ENCODE results near the gene AUH.

Gene AUH

DNA sequence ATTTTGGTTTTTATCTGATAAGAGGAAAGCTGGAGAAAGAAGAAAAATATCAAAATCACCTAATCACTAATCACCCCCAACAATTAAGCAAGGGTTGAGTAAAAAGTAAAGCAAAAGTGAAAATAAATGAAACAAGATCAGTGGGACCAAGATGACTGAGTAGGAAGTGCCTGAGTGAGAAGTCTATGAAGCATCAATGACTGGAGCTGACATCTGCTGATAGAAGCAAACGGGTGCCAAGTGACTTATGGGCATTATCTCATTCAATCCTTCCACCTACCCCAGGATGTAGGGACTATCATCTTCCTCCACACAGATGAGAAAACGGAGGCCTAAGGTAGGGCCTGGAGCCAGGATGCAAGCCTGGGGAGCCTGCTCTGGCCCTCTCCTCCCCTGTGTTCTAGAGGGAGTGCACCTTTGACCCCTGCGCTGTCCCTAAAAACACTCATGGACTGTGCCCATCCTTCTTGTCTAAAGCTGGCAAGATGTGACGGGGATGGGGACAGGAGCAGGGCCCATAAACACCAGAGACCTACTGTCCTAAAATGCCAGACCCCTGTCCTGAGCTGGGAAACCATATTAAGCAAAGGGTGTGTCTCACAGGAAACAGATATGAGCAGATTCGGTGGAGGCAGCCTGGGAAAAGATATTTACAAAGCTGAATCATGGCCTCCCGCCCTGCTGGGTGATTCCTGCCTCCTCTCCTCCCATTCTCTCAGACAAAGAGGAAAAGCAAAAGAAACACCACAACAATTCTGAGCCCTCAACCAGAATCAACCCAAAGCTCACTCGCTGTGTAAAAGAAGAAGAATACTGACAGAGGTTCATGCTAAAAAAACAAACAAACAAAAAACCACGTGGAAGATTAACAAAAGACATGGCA, 116.0 kb downstream of the AUH start:
- no peak for DNase-seq (ENCODE audit: low spot score)

DNA sequence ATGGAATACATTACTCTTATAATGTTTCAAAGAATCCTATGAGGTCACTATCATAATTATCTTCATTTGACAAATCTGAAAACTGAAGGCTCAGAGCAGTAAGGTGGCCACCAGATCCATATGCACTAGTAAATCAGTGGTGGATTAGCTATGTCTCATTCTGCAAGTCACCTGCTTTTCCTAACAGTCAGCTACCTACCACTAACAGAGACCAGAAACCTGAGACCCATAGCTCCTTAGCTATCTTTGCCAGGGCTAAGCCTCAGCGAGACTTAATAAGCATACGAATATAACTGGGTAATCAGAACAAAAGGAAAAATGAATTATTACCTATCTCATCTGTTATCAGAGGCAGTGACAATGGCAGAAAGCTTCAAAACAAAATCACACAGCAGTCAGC, 118.7 kb downstream of the AUH start:
- no peak for DNase-seq (ENCODE audit: low spot score)

DNA sequence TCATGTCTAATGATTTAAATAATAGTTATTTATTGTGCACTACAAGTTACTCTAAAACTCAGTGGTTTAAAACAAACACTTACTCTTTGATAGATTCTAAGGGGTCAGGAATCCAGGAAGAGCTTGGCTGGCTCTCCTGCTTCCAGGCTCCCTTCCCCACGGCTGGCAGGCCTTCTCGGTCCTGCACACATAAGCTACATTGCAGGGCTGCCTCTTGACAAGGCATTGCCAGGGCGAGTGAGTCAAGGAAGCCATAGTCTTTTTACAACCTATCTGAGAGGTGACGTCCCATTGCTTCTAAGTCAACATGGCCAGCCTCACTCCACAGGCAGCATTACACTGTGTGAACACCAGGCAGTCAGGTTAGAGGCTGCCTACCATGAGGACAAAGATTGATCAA, 119.8 kb downstream of the AUH start:
- no peak for DNase-seq (ENCODE audit: low spot score)

DNA sequence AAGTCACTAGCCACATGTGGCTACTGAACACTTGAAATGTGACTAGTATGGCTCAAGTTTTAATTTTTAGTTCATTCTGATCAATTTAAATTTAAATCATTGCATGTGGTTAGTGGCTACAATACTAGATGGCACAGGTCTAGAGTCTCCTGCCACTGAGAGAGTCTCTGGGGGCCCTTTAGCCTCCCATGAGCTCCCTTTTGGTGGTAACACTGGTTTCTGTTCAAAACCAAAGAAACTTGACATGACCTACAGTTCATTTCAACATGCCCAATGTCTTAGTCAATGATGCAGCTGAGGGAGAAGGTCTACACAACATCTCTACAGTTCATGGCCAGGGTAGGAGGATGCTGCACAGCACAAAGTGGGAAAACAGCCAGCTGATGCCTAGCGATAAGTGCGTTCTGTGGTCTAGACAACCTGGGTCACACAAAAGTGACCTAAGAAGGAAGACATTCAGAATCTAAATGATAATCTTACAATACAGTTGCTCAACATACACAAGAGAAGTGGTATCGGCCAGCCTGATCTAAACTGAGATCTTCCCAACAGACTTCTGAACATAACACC, 121.0 kb downstream of the AUH start:
- DNase-seq (ENCODE audit: low spot score): no peak

DNA sequence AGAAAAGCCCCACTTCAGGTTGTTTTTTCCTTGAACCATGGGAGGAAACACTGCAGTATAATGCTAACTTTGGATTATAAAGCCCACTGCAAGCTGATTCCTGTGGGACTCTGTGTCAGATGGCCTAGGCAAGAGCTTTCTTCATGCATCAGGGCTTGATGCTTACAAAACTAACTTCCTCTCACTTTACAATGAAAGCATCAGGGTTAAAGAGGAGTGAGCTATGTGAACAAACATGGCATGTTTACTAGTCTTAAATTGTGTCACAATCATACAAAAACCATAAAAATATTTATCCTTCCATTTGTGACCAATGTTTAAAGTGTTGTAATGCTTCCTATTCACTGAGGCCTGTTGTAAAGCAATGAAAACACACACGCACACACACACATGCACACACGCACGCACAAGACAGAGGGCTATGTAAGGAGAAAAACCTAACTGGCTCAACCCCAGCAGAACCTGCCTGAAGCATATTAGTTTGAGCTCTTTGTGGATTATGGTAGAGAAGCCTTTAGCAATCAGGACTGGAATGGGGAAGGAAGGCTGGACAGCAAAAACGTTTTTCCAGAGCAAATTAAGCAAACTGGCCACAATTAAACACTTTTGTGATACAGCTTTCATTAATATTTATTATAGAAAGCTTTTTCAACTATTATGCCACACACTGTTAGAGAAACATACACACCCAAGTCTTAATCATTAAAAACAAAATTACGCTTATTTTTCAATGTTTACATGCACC, 122.2 kb downstream of the AUH start:
- no peak for DNase-seq (ENCODE audit: low spot score)

DNA sequence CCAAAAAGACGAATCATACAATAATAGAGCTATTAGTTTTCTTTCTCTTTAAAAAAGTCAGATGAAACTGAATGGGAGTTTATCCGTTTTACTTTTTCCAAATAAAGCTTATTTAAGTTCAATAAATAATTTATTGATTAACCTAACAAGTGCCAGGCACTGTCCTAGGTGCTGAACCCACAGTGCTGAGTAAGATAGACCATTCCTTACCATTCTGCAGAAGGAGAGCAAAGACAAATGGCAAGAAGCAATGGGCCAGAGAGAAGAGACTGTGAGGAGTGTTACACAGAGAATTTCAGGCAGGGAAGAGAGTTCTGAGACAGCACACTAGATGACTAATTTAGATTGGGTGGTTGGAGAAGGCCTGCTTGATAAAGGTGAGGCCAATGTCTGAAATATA, 127.2 kb downstream of the AUH start:
- DNase-seq (ENCODE audit: low spot score): no peak

DNA sequence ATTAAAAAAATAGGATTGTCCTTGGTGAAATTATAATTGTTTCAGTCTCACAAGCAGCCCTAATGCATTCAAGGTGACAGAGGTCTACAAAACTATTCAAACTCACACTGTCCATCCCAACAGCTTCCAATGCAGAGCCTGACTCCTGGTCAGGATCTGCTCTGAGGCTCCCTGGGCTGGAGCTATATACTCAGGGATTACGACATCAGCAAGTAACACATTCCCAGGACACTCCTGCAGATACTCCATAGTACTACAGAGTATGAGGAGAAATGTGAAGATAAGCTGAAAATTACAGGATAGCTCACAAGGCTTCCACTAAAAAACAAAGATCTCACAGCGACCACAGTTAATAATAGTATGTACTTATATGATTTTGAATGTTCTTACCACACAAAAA, 130.1 kb downstream of the AUH start:
- DNase-seq (ENCODE audit: low spot score): no peak

DNA sequence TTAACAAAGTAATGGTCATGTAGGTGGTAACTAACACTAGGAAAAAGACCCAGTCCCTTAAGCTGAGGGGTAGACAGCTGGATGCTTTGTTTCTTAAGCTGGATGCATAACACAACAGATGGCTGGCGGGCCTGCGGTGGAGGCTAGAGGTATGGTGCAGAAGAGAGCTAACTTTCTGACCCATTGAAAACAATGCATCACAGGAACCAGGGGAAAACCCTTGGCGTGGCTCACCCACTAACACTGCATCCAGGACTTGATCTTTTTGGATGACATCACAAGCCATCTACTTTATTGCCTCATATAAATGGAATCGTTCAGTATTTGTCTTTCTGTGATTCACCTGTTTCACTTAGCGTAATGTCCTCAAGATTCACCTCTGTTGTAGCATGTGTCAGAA, 138.7 kb downstream of the AUH start:
- DNase-seq (ENCODE audit: low spot score): no peak

DNA sequence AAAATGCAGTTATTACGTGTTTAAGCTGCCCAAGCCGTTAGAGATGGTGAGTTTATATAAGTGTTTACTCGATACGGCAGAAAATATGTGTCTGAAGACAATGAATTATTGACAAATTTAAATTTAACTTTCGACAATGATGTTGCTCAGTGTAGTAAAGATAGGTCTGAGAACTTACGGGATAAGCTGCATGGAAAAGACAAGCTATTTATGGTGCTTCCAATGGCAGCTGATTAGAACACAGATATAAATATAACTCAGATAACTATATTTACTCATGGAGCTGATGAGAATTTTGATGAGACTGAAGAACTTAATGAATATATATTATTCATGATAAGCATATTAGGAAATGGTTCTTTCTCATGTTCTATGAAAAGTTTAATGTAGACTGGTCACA, 139.3 kb downstream of the AUH start:
- DNase-seq (ENCODE audit: low spot score): no peak

DNA sequence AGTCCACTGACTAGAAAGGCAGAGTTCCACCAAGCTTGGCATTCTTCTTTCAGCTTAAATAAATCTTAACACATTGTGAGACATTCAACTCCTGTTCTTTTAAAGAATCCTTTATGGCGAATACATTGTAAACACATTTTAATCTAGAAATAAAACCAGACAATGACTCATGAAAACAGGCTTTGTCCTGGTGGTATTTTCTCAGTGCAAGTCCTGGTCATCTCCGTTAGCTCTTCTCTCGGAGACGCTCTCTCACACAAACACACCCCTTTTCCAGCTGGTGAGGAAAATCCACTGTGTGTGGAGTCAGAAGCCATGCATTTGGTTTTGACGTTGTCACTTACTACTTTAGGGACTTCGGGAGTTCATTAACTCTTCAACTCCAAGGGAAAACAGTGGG, 140.4 kb downstream of the AUH start:
- no peak for DNase-seq (ENCODE audit: low spot score)

DNA sequence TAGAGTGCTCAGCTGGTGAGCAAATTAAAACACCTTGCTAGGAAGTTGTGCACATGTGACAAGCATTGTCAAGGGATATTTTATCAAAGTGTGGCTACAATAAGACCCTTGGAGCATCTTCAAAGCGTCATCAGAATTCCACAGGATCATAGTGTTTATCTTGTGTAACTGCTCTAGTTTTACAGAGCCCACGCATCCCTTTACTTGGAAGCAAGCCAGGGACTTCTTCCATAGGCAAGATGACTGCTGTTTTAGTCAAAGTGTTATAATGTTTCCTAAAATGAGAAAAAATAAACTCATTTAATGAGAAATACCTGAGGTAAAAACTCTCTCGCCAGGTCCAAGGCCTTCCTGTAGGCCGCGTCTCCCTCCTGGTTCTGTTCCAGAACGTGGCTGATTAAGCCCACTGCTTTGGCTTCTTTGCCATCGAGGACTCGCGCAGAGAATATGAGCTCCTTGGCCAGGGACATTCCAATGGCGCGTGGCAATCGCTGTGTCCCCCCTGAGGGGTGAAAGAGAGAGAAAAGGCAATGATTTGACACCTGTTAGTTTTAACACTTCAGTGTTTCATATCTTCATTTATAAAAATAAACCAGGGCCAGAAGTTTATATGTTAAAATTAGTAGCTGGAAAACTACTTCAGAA, 141.1 kb downstream of the AUH start:
- DNase-seq (ENCODE audit: low spot score): no peak

DNA sequence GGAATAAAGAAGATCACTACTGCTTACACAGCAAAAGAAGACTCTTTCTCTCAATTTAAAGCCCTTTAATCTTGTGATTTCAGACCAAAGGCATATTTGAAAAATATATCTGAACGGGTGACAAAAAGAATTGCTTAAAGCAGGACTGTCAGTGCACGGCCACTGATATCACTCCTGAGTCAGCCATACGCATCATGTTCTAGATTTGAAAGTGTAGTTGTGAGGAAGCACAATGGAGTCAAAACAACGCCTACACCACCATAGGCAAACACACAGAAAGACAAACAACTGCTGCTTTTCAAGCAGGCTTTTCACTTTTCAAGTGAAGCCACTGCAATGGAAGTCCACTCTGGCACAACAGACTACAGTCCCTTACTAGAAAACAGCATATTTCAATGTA, 141.7 kb downstream of the AUH start:
- no peak for DNase-seq (ENCODE audit: low spot score)

DNA sequence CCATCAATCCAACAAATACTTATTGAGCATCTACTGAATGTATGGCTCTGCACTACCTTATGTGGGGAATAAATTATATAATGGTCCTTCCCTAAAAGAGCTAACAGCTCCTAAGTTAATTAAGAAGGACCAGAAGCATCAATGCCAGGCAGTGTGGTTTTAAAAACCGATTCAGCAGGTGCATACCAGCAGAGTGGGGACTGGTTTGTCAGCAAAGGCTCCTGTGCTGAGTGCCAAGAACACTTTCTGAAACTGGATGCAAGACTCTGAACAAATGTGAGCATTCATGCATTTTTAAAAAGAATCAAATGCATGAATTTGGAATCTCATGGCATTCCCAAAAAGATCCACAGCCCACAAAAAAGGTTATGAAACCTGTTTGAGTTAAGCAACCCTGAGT, 142.2 kb downstream of the AUH start:
- no peak for DNase-seq (ENCODE audit: low spot score)

DNA sequence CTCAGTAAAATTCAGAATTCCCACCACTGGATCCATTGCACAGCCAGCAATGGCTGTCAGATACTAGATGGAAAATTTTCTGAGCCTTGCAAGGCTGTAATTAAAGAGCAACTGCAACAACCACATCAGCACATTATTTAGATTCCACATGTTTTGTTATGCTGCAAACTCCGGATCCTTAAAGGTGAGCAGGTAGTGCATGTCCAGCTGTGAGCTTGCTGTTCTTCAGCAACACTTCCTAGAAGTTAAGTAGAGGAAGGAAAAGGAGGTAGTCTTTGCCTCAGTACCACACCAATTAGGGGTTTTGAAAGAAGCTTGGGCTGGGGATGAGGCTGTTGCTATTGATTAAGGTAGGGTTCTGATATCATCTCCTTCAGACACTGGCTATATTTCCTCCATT, 144.3 kb downstream of the AUH start:
- DNase-seq (ENCODE audit: low spot score): no peak

DNA sequence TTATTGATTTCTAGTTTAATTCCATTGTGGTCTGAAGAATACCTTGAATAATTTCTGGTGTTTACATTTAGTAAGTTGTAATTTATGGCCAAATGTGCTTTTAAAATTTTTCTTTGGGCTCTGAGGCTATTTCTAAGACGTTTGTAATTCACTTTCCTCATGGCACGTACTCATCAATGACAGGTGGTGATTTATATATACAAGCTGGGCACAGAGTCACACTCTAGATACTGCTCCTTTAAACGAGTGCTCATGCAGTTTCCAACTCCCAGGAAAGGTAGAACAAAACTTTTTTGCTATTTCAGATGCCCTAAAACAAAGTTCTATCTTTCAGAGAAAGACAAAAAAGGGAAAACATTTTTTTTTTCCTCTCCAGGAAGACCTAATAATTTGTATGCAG, 146.9 kb downstream of the AUH start:
- no peak for DNase-seq (ENCODE audit: low spot score)

DNA sequence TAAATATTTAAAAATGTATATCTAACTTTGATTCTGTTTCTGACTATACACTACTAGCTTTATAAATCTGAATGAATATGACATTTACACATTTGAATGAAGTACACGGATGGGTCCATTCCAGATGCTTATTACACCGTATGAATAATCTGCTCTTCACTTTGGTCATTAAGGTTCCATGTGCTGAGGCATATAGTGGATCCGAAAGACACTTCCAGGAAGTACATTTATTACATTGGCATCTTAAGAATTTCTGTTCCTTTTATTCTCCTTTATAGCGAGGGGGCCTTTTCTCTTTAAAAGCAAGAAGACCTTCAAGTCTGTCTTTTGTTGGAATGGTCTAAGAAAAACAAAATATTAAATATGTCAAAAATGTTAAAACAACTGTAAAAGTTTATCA, 147.6 kb downstream of the AUH start:
- no peak for DNase-seq (ENCODE audit: low spot score)

DNA sequence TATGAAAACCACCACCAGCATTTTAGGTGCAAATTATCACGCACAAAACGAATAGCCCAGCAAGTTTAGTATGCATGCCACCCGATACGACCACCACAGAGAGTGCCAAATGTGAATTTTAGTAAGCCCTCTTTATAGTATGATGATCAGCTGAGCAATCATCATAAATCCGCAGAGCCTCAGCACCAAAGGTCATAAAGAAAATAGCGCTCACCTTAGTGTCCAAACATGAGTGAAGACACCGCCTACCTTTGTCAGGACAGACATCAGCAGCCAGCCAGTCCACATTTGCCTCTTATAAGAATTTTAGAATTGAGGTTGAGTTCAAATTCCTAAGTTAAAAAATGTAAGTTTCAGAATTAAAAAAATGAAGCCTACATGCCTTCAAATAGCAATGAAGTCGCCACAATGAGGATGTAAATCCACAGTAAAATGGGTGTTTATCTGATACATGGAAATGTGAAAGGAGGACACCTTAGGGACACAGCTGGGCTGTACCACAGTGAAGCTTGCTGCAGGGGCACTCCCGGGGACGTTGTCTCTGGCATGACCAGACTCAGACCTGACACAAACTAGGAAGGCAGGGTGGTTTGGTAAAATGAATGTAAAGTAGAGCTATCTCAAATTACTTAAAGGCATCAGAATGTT, 149.0 kb downstream of the AUH start:
- no peak for DNase-seq (ENCODE audit: low spot score)

DNA sequence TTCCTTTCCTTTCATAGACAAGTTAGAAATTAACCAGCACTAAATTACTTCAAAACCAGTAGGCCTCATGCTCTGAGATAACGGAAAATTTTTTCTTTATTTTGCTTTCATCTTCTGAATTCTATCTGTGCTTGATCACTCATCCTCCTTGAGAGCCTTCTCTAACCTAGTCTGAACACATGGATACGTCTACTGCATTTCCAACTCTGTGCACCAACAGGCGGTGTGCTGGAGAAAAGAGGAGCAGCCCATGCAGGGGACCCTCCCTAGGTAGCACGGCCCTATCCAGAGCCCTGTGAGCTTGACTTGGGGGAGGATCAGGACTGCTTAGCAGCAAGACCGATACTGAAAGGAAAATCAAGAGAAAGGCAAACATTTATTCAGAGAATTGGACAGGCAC, 149.8 kb downstream of the AUH start:
- no peak for DNase-seq (ENCODE audit: low spot score)

DNA sequence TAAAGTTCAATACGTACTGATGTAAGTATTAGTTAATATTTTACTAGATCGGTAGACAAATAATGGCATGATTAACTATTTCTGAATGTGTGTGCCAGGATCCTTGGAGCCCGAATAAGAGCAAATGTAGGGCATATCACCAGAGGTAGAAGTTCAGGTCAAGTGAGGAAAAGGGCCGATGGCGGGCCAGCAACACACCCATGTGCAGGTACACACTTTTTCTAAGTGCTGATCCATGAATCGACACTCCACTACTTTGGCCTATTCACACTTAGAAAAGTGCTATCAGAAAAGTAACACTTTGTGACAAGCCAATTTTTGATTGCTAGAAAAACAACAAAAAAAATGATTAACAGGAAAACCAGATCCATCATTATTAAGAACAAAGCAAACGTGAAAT, 150.3 kb downstream of the AUH start:
- DNase-seq (ENCODE audit: low spot score): no peak

DNA sequence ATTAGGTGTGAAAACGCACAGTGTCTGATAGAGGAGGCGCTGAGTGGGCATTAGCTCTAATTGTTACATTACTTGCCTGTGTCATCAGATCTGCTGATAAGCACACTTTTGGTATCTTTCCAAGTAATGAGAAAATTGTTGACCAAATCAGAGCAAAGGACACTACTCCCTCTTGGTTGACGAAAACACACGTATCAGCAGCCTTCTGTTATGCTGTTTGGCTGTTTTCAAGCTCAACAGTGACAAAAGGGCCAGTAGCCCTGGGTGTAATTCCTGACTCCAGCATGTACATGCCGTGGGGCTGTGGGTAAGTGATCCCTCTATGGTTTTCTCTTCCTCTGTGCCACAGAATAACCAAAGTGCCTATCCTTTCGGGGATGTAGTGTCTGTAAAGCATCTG, 151.4 kb downstream of the AUH start:
- no peak for DNase-seq (ENCODE audit: low spot score)

DNA sequence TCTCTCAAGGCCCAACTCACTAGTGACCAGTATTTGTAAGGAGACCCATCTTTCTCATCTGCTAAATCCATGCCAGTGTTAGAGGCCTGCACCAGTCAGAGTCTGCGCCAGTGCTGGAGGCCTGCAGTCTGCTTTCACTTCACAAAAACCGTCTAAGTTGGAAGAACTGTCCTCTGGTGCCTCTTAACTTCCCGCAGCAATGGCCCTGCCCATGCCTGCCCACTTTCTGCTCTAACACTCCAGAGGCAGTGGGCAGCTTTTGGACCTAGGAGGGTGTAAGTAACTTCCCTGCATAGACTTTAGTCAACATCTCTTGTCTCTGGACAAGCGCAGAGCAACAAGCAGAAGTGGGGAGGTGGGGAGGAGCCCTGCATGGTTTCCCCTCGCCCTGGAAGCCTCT, 152.9 kb downstream of the AUH start:
- no peak for DNase-seq (ENCODE audit: low spot score)

DNA sequence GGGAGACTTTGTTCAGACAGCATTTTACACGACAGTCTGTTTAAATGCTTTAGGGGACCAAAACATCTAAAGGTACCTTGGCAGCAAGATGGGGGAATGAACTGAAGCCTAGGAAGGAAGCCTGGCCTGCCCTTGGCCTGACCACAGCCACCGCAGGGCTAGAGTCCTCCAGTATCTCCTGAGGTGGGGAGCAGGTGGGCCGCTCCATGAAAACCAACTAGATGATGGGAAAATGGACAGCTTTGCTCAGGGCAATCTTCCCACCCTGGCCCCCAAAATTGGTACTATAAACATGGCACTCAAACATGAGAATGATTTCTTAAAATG, 153.3 kb downstream of the AUH start:
- no peak for DNase-seq (ENCODE audit: low spot score)
